ENCODE data around the gene DPEP1. TPM values are rescaled to one million over a fixed set of nuclear protein-coding genes. Genes with fewer than 3 reads are reported as not detected.

Gene DPEP1
- total RNA-seq, 4 donors from 2014 or later = 0.39 to 2.5 (median 0.74) TPM

DNA sequence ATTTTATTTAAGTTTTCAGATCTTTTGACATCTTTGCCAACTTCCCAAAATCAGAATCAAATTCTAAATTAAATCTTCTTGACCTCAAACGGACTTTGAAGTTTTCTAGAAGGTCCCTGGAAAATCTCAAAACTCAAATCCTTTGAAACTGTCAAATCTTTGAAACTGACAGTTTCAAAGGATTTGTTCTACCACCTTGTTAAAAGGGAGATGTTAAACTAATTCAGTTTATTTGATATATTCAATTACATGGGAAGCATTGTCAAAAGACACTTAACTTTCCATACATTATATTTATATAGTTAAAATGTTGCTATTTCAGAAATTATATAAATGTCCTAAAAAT lies 3.4 kb upstream of the DPEP1 start:
- Histone ChIP-seq H3K27me3 (peaks cover 0 to 17% of the 10 kb centered on the region in 2 donors), H3K4me3 (no peak overlapping the region), H3K4me1 (no peaks in the 10 kb centered on the region), H3K27ac (no peak overlapping the region), H3K9me3 (no peaks in the 10 kb centered on the region), H3K36me3 (no peaks in the 10 kb centered on the region)
- WGBS, 2 donors = 80 to 85% methylated on average over 1 of the region's 1 CpG
- no peak for DNase-seq (ENCODE audit: low spot score in 2 of 2)
- TF ChIP-seq EP300 (IDR thresholded peaks at IDR 0.05) = no peak
- TF ChIP-seq, protein P1, sequence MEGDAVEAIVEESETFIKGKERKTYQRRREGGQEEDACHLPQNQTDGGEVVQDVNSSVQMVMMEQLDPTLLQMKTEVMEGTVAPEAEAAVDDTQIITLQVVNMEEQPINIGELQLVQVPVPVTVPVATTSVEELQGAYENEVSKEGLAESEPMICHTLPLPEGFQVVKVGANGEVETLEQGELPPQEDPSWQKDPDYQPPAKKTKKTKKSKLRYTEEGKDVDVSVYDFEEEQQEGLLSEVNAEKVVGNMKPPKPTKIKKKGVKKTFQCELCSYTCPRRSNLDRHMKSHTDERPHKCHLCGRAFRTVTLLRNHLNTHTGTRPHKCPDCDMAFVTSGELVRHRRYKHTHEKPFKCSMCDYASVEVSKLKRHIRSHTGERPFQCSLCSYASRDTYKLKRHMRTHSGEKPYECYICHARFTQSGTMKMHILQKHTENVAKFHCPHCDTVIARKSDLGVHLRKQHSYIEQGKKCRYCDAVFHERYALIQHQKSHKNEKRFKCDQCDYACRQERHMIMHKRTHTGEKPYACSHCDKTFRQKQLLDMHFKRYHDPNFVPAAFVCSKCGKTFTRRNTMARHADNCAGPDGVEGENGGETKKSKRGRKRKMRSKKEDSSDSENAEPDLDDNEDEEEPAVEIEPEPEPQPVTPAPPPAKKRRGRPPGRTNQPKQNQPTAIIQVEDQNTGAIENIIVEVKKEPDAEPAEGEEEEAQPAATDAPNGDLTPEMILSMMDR (IDR thresholded peaks at IDR 0.05) = no peak

DNA sequence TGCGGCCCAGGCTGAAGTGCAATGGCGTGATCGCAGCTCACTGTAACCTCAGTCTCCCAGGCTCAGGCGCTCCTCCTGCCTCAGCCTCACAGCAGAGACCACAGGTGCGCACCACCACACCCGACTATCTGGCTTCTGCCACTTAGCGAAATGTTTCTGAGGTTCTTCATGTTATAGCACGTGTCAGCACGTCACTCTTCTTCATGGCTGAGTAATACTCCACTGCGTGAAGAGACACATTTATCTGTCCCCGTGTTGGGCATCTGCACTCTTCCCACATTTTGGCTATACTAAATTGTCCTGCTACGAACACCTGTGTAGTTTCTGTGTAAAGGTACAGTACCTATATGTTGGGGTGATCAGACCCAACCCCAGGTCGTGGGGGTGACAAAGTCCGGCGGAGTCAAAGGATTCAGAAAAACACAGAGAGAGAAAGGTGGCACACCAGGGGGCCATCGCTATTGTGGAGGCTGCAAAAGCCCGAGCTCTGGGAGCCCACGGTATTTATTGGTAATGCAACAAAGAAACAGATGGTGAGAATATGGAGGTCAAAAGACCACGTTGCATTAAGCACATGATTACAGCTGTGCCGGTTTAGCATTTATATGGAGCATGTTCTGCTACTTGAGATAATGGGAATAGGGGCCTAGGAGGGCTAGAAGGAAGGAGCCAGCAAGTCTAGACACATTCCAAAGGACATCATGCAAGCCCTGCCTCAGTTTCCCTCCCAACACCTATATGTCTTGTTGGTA lies 851 bp upstream of the DPEP1 start:
- Histone ChIP-seq H3K27me3 (peaks cover 0 to 34% of the 10 kb centered on the region in 2 donors), H3K4me3 (no peak overlapping the region), H3K9me3 (no peaks in the 10 kb centered on the region), H3K36me3 (no peaks in the 10 kb centered on the region), H3K4me1 (no peaks in the 10 kb centered on the region), H3K27ac (no peak overlapping the region)
- WGBS, 2 donors = 80 to 86% methylated on average over 20 of the region's 20 CpGs
- no peak for TF ChIP-seq POLR2A (IDR thresholded peaks at IDR 0.05)
- TF ChIP-seq, protein P1 (IDR thresholded peaks at IDR 0.05) = no peak
- DNase-seq (ENCODE audit: low spot score in 2 of 2) = no peak

DNA sequence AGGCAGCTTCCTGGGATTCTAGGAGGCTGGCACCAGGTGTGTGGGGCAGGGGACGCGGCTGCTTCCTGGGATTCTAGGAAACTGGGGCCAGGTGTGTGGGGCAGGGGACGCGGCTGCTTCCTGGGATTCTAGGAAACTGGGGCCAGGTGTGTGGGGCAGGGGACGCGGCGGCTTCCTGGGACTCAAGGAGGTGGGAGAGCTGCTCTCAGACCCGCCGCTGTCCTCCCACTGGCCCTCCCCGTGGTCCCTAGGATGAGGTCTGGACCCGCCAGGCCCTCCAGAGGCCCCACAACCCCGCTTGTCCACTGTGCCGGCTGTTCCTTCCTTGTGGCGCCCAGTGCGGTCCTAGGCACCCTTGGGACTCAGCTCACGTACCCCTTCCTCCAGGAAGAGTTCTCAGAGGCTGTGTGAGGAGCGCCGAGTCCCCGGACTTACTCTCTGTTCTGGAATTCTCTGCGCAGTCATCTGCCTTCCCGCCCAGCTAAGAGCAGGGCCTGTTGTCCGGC lies 565 bp downstream of the DPEP1 start:
- Histone ChIP-seq H3K4me3 (no peak overlapping the region), H3K4me1 (no peaks in the 10 kb centered on the region), H3K9me3 (no peaks in the 10 kb centered on the region), H3K36me3 (no peaks in the 10 kb centered on the region), H3K27ac (peak overlapping the region in 1 of 4 donors; percentile 62), H3K27me3 (peaks cover 0 to 34% of the 10 kb centered on the region in 2 donors)
- no peak for DNase-seq (ENCODE audit: low spot score in 2 of 2)
- TF ChIP-seq POLR2A (IDR thresholded peaks at IDR 0.05) (no peak), EP300 (IDR thresholded peaks at IDR 0.05) (no peak)
- TF ChIP-seq, protein P1 (IDR thresholded peaks at IDR 0.05) = no peak
- WGBS, 2 donors = 87 to 93% methylated on average over 21 to 22 of the region's 22 CpGs

DNA sequence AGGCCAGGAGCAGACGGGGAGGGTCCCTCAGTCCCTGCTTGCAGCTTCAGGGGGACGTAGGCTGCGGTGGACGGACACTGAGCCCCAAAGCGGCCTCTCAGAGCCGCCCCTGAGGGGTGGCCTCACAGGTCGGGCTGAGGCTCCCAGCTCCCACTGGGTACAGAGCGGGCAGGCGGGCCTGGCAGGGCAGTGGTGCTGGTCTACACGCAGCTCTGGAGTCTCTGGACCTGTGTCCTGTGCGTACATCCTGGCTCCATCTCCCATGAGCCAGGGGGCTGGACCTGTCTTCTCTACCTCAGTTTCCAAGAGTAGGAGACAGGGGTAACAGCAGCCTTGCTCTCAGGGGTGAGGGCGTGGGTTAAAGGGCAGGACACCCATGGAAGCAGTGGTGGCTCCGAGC lies 1.7 kb downstream of the DPEP1 start:
- 86 to 88% methylated on average over 10 of the region's 13 CpGs for WGBS, 2 donors
- TF ChIP-seq EP300 (IDR thresholded peaks at IDR 0.05) (no peak), POLR2A (IDR thresholded peaks at IDR 0.05) (no peak)
- TF ChIP-seq, protein P1 (IDR thresholded peaks at IDR 0.05) = no peak
- Histone ChIP-seq H3K27me3 (peaks cover 0 to 36% of the 10 kb centered on the region in 2 donors), H3K4me1 (no peaks in the 10 kb centered on the region), H3K27ac (no peak overlapping the region), H3K4me3 (no peak overlapping the region), H3K9me3 (no peaks in the 10 kb centered on the region), H3K36me3 (no peaks in the 10 kb centered on the region)
- DNase-seq (ENCODE audit: low spot score in 2 of 2) = no peak

DNA sequence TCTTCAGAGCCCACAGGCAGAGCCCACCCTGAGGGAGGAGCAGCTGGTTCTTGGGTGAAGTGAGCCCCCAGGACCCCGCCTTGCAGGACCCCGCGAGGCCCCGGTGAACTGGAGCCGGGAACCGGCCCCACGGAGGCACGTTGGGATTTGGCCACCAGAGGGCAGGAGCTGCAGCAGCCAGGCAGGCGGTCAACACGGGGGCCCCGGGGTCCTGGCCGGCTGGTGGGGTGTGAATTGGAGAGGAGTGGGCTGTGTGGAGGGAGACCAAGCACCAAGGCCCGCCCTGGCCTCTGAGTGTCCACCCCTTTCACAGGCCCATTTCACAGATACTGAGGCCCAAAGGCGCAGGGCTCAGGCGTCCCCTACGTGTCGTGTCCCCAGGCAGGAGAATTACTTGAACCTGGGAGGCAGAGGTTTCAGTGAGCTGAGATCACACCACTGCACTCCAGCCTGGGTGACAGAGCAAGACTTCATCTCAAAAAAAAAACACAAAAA lies 2.2 kb downstream of the DPEP1 start:
- no peak for TF ChIP-seq POLR2A (IDR thresholded peaks at IDR 0.05)
- TF ChIP-seq, protein P1 (IDR thresholded peaks at IDR 0.05) = peak; percentile 27 to 66 (median 58)
- no peak overlapping the region for H3K4me3 ChIP-seq
- peaks cover 0 to 41% of the 10 kb centered on the region in 2 donors for H3K27me3 ChIP-seq
- H3K27ac ChIP-seq = no peak overlapping the region
- DNase-seq (ENCODE audit: low spot score in 2 of 2) = no peak
- H3K9me3 ChIP-seq = no peaks in the 10 kb centered on the region
- 23 to 34% methylated on average over 14 to 17 of the region's 17 CpGs for WGBS, 2 donors
- no peaks in the 10 kb centered on the region for H3K36me3 ChIP-seq
- H3K4me1 ChIP-seq = no peaks in the 10 kb centered on the region
